Measurements from ENCODE around the gene TMOD1.
"Not testable (repeated sequence)": the region's sequence is repeated elsewhere in the genome, so short reads cannot be mapped to it uniquely, and the experiment has no call there.

Gene TMOD1

DNA sequence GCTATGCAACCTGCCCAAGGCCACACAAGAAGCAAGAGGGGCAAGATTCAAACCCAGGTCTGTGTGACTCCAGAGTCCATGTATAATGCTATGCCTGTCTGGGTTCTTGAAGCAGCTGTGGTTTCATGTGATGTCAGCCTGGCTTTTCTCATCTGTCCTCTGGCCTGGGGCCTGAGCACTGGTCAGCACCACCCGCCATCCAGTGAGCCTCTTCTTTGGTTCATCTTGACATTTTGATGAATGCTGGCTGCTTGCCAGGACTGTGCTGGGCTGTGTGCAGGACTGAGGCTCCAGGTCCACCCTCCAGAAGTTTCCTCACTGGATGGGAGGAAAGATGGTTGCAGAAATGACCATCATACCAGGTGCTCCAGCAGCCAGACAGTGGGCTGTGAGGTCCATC, 70.2 kb downstream of the TMOD1 start:
- TF ChIP-seq CTCF (IDR thresholded peaks at IDR 0.05; ENCODE audit: low read depth, low read length) = no peak
- H3K4me3 ChIP-seq (replicated peaks in 1 of 2; ENCODE audit: low read depth in 2 of 2, low read length in 2 of 2) = no peak overlapping the region
- peak in 1 of 2 donors; percentile 34 for DNase-seq (ENCODE audit: low read depth in 2 of 2)

- TF ChIP-seq CTCF (IDR thresholded peaks at IDR 0.05; ENCODE audit: low read depth, low read length) = no peak
- no peak overlapping the region for H3K4me3 ChIP-seq (replicated peaks in 1 of 2; ENCODE audit: low read depth in 2 of 2, low read length in 2 of 2)
- no peak for DNase-seq (ENCODE audit: low read depth in 2 of 2)
Observed at GRCh38 chr9:97572196-97572891, 70.9 kb downstream of the TMOD1 start.

GRCh38 chr9:97572892-97573365, 71.5 kb downstream of the TMOD1 start:
- H3K4me3 ChIP-seq (replicated peaks in 1 of 2; ENCODE audit: low read depth in 2 of 2, low read length in 2 of 2) = no peak overlapping the region
- no peak for DNase-seq (ENCODE audit: low read depth in 2 of 2)
- TF ChIP-seq CTCF (IDR thresholded peaks at IDR 0.05; ENCODE audit: low read depth, low read length) = no peak

- no peak for TF ChIP-seq CTCF (IDR thresholded peaks at IDR 0.05; ENCODE audit: low read depth, low read length)
- no peak for DNase-seq (ENCODE audit: low read depth in 2 of 2)
- no peak overlapping the region for H3K4me3 ChIP-seq (replicated peaks in 1 of 2; ENCODE audit: low read depth in 2 of 2, low read length in 2 of 2)
Observed at GRCh38 chr9:97573482-97574073, 72.1 kb downstream of the TMOD1 start.

DNA sequence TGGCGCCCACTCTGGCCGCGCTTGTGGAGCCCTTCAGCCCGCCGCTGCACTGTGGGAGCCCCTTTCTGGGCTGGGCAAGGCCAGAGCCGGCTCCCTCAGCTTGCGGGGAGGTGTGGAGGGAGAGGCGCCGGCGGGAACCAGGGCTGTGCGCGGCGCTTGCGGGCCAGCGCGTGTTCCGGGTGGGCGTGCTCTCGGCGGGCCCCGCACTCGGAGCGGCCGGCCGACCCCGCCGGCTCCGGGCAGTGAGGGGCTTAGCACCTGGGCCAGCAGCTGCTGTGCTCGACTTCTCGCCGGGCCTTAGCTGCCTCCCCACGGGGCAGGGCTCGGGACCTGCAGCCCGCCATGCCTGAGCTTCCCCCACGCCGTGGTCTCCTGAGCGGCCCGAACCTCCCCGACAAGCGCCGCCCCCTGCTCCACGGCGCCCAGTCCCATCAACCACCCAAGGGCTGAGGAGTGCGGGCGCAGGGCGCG, 72.7 kb downstream of the TMOD1 start:
- not testable (repeated sequence) for DNase-seq (ENCODE audit: low read depth in 2 of 2); H3K4me3 ChIP-seq (replicated peaks in 1 of 2; ENCODE audit: low read depth in 2 of 2, low read length in 2 of 2)

- not testable (repeated sequence) for H3K4me3 ChIP-seq (replicated peaks in 1 of 2; ENCODE audit: low read depth in 2 of 2, low read length in 2 of 2); DNase-seq (ENCODE audit: low read depth in 2 of 2)
Observed at GRCh38 chr9:97574921-97575672, 73.6 kb downstream of the TMOD1 start.

- no peak for DNase-seq (ENCODE audit: low read depth in 2 of 2)
- no peak overlapping the region for H3K4me3 ChIP-seq (replicated peaks in 1 of 2; ENCODE audit: low read depth in 2 of 2, low read length in 2 of 2)
- no peak for TF ChIP-seq CTCF (IDR thresholded peaks at IDR 0.05; ENCODE audit: low read depth, low read length)
Observed at GRCh38 chr9:97575673-97576200, 74.3 kb downstream of the TMOD1 start.

Measured in cardiac fibroblast (primary cell).